AG04449 (cell line): ENCODE measurements around the gene PARD3B.

Source experiments
- CTCF ChIA-PET: fragments of 350-600 bp; formaldehyde crosslinking; extraction: SDS; loops from one replicate; lab custom pipeline; 2021; ENCODE audit warnings: antibody characterized with exemption; lab: Yijun Ruan, JAX
- POLR2A ChIA-PET: fragments of 400-600, 350-600 bp; formaldehyde crosslinking; extraction: SDS; loops from one replicate; lab custom pipeline; 2020; ENCODE audit warnings: antibody characterized with exemption, inconsistent platforms; lab: Yijun Ruan, JAX
- DNase-seq: peaks from one replicate; pipeline ENCODE4 v3.0.0-alpha.2; 2010; ENCODE audit warnings: low read depth, low spot score
- H3K4me3 ChIP-seq: 2 replicates; pipeline ENCODE4 v1.5.1; 2011; ENCODE audit warnings: low read depth, mild to moderate bottlenecking, control low read depth, low read length
- TF ChIP-seq, protein P1 (sequence below): IDR thresholded peaks from one replicate; pipeline ENCODE4 v1.5.1; 2011; ENCODE audit warnings: mild to moderate bottlenecking, moderate library complexity, low read length, control low read depth, inconsistent platforms; ENCODE audit not compliant: insufficient read depth; ENCODE audit errors: missing control alignments

PARD3B gene, protein sequence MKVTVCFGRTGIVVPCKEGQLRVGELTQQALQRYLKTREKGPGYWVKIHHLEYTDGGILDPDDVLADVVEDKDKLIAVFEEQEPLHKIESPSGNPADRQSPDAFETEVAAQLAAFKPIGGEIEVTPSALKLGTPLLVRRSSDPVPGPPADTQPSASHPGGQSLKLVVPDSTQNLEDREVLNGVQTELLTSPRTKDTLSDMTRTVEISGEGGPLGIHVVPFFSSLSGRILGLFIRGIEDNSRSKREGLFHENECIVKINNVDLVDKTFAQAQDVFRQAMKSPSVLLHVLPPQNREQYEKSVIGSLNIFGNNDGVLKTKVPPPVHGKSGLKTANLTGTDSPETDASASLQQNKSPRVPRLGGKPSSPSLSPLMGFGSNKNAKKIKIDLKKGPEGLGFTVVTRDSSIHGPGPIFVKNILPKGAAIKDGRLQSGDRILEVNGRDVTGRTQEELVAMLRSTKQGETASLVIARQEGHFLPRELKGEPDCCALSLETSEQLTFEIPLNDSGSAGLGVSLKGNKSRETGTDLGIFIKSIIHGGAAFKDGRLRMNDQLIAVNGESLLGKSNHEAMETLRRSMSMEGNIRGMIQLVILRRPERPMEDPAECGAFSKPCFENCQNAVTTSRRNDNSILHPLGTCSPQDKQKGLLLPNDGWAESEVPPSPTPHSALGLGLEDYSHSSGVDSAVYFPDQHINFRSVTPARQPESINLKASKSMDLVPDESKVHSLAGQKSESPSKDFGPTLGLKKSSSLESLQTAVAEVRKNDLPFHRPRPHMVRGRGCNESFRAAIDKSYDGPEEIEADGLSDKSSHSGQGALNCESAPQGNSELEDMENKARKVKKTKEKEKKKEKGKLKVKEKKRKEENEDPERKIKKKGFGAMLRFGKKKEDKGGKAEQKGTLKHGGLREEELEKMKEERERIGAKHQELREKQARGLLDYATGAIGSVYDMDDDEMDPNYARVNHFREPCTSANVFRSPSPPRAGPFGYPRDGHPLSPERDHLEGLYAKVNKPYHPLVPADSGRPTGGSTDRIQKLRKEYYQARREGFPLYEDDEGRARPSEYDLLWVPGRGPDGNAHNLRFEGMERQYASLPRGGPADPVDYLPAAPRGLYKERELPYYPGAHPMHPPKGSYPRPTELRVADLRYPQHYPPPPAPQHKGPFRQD (N-terminal part only)

DNA sequence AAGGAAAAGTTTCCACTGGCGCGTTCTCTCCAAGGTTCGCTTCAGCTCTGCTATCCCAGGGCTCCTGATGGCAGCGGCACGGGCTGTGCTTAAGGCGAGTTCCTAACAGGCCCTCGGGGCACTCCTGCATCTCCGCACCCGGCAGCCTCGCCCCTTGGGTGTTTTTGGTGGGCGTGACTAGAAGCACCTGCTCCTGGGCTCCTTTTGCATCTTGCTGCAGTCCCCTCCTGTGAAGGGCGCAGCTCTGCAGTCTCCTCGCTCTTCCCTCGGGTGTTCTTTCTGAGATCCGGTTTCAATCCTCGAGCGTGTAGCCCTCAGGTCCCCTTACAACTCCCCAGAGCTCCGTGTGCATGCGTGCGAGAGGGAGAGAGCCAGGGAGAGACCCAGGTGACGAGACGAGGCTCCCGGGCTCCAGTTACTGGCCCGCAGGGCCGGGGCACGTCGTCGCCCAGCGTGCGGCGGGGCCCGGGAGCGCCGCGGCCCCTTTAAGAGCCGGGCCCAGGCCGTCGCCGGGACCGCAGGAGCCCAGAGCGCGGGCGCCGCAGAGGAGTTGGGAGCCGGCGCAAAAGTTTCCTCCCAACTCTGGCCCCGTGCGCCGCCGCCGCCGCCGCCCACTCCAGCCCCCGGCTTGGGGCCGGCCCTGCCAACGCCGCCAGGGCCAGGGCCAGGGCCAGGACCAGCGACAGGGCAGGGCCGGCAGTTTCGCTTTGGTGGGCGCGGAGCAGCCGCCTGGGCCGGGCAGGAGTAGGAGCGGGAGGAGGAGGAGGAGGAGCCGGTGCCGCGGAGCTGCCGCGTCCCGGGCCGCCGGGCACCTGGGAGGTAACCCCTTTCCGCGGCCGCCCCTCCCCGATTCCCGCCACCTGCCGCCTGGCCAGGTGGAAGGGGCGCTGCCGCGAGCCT lies at the start of gene PARD3B:
Gene PARD3B, plus strand, starts transcription at position 515 of the 900 bp plus-strand sequence. CDS start 525 bp downstream, outside the sequence.
- no peak for DNase-seq
- CTCF ChIA-PET = interaction anchor here (1.0 to 1.5 kb wide), 4 partner anchors 146 to 1131 kb away, joined by 3 to 4 read pairs (median 3); no protein-coding TSS in a partner anchor
- TF ChIP-seq, protein P1, sequence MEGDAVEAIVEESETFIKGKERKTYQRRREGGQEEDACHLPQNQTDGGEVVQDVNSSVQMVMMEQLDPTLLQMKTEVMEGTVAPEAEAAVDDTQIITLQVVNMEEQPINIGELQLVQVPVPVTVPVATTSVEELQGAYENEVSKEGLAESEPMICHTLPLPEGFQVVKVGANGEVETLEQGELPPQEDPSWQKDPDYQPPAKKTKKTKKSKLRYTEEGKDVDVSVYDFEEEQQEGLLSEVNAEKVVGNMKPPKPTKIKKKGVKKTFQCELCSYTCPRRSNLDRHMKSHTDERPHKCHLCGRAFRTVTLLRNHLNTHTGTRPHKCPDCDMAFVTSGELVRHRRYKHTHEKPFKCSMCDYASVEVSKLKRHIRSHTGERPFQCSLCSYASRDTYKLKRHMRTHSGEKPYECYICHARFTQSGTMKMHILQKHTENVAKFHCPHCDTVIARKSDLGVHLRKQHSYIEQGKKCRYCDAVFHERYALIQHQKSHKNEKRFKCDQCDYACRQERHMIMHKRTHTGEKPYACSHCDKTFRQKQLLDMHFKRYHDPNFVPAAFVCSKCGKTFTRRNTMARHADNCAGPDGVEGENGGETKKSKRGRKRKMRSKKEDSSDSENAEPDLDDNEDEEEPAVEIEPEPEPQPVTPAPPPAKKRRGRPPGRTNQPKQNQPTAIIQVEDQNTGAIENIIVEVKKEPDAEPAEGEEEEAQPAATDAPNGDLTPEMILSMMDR = no peak
- POLR2A ChIA-PET = interaction anchor here (0.6 to 0.7 kb wide), 3 partner anchors 16 to 1137 kb away, joined by 3 read pairs; partner anchors contain the start of gene NRP2
- peak within 1 kb of the TSS; percentile 64 for H3K4me3 ChIP-seq

DNA sequence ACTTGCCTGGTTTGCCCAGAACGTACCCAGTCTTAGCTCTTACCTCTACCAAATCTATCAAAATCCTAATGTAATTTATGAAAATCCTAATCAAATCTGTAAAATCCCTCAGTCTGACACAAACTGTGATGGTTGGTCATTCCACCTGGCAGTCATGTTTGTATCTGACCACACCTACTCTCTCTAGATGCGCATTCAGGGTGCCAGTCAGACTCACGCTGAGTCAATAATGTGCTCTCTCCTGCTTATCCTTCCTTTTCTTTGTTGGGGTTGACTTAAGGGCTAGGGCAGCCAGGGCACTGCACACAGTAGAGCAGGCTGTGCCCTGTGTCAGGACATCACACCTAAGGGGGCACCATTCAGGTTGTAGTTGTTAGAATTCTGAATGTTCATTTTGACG lies 48.5 kb upstream of the PARD3B start:
- H3K4me3 ChIP-seq = no peak overlapping the region
- TF ChIP-seq, protein P1 = no peak
- ChIA-PET POLR2A (no interaction called here), CTCF (interaction anchor here (0.7 kb wide), 1 partner anchor 13 kb away, joined by 3 read pairs; no protein-coding TSS in a partner anchor)
- no peak for DNase-seq

DNA sequence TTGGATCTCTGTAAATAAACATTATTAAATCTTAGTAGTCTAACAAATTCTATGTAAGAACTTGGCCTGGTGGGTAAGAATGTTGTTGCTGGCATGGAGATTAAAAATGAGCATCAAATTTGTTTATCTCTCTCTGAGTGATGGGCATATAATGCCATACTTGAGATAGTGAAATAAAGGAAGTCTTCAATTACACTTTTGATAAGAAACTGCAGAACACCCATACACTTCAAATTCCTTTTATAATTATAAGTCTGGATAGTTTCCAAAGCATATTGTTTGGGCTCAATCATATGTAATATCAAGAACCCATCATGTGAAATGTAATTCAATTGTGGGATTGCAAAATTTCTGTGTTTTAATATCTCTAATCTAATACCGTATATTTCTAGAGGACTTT lies 47.4 kb upstream of the PARD3B start:
- ChIA-PET POLR2A (interaction anchor here (1.0 kb wide), 1 partner anchor 47 kb away, joined by 3 read pairs; no protein-coding TSS in a partner anchor), CTCF (no interaction called here)
- DNase-seq = no peak
- no peak overlapping the region for H3K4me3 ChIP-seq
- TF ChIP-seq, protein P1 = no peak

DNA sequence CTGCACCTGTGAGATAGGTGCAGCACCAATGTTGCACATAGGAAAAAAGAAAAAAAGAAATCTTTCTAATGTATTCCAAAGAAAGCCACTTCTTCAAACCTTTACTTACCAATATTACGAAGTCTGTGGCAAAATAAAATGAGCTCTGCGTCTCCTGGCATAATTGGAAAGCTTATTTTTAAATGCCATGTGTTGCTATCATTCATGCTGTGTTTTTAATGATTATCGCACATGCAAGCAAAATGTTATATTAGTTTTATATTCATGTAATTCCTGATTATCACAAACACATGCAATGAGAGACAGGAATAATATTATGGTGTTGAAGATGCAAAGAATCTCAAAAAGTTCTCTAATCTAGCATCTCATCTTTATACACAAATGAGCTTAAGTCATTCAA lies 47.0 kb upstream of the PARD3B start:
- DNase-seq = no peak
- TF ChIP-seq, protein P1 = no peak
- no peak overlapping the region for H3K4me3 ChIP-seq
- ChIA-PET CTCF (no interaction called here), POLR2A (interaction anchor here (1.0 kb wide), 1 partner anchor 47 kb away, joined by 3 read pairs; no protein-coding TSS in a partner anchor)

DNA sequence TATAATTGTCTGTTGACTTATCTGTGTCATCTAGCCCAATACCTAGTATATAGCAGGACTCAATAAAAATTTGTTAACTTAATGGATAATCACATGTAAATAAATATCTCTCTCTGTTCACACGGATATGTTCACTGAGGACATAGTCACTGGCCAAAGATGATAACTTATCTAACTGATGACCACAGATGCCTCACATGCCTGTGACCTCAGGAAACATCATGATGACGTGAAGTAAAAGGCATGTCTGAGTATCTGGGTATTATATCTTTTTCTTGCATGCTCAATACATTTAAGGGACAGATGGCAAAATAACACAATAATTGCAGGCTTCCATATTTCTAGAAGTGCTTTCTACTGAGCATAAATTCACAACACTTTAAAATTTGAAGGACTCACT lies 41.4 kb upstream of the PARD3B start:
- POLR2A ChIA-PET = no interaction called here
- DNase-seq = no peak

More for the DNA sequence above, 41.4 kb upstream of the PARD3B start:
- CTCF ChIA-PET = no interaction called here
- TF ChIP-seq, protein P1 = no peak
- no peak overlapping the region for H3K4me3 ChIP-seq
